Colon (tissue), 2 donors: ENCODE data around the gene NUTM2E.
"Not testable (repeated sequence)": the region's sequence is repeated elsewhere in the genome, so short reads cannot be mapped to it uniquely, and the experiment has no call there.

Source experiments
- FAIRE-seq: peaks from 2 replicates; lab custom pipeline; 2012; peaks lifted over from hg19 to GRCh38; lab: Jason Lieb, UNC
- donor health status: control.
- donor health status: control.

NUTM2E gene

DNA sequence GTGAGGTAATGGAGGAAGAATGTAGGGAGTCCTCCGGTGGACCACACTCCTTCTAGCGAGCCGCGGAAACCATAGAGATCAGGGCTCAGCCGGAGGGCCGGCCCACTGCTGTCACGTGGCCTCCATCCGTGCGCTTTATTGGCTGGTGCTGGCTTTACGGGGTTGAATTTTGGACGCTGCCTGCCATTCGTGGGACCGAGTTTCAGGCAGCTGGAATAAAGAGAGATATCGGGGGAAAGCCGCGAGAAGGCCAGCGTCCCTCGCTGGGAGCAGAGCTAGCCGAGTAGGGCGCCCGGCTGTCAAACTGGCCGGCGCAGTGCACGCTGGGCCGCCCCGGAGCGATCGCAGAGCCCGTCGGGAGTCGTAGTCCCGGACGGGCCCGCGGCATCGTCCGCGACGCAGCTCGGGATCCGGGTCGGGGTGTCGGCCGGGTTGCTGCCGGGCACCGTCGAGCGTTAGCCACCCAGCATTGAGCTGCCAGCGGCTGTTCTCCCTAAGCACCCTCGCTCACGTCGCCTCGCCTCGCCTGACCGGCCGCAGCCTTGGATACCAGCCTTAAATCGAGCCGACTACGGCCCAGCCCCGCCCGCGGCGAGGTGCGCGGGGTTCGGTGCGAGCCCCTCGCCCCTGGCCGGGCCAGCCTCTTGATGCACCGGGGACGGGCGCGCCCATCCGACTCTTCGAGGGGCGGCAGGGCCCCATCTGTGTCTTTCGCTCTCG lies at the start of gene NUTM2E:
TSS of gene NUTM2E (plus strand) at position 244 of the 720 bp plus-strand sequence. CDS start 15,002 bp downstream, outside the sequence.
- not testable (repeated sequence) for FAIRE-seq

DNA sequence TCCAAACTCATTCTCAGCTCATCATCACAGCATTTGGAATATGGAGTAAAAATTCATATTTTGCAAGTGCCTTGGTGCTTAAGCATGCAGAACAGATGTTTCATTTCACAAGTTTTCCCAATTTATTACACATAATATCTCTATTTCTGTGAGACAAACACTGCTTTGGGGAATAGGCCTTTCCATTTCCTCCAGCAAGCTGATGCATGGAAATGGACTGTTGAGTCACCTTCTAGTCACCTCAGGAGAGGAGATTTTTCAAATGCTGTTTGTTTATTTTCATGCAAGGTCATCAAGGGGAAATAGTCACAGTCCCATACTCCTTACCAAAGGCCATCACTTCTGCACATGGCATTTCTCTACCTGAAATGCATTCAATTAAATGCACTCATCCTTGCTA lies 48.5 kb upstream of the NUTM2E start:
- FAIRE-seq: not testable (repeated sequence)

DNA sequence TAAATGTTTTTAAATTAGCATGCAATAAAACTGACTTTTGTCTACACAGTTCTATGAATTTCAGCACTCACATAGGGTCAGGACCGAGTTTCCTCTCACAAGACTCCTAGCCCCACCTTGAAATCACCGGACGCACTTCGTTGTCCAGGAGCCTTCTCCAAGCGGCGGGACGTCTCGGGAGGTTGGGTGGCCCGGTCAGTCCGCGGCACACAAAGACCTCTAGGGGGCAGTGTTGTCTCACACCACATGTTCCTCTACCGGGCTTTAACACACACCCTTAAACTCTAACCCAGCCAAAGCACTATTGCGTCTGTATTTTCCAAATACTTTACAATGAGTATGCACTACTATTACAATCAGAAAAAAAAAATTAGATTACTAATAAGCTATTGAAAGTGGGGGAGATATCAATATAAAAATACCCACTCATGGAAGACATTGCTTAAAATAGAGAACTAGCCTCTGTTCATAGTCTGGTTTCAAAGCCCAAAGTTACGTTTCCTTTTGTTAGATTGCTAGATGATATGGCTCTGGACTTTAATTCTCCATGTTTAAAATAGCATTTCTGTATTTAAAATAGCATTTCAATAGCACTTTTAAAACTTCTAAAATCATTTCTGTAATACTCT lies 47.1 kb upstream of the NUTM2E start:
- FAIRE-seq: not testable (repeated sequence)

- FAIRE-seq: not testable (repeated sequence)
Measured at GRCh38 chr10:79779992-79780391, 46.5 kb upstream of the NUTM2E start.

GRCh38 chr10:79781584-79781983 lies 45.0 kb upstream of the NUTM2E start:
- not testable (repeated sequence) for FAIRE-seq

- peak; percentile 24 for FAIRE-seq
Measured at GRCh38 chr10:79787455-79787952, 39.0 kb upstream of the NUTM2E start.

DNA sequence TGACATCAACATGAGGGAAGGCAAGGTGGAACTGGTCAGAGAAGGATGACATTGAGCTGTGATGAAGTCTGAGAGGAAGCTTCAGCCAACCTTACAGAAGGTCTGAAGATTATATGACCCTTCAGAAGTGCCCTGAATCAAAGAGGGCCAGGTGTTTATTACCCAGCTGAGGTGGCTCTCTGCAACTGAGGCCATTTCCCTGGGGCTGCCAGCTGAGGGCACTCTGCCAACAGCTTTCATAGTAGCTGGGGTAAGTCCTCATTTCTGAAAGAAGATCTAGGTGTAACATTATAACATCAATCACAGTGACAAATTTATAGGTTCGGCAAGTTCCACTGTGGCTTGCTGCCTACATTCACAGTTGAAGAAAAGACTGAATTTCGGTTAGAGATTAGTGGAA lies 37.2 kb upstream of the NUTM2E start:
- not testable (repeated sequence) for FAIRE-seq

GRCh38 chr10:79791906-79792517 lies 34.5 kb upstream of the NUTM2E start:
- FAIRE-seq: not testable (repeated sequence)

- FAIRE-seq: not testable (repeated sequence)
Measured at GRCh38 chr10:79799337-79799736, 27.2 kb upstream of the NUTM2E start.

- FAIRE-seq: not testable (repeated sequence)
Measured at GRCh38 chr10:79805857-79806256, 20.7 kb upstream of the NUTM2E start.

GRCh38 chr10:79811895-79812294 lies 14.6 kb upstream of the NUTM2E start:
- FAIRE-seq: not testable (repeated sequence)

GRCh38 chr10:79816290-79816689 lies 10.2 kb upstream of the NUTM2E start:
- not testable (repeated sequence) for FAIRE-seq

DNA sequence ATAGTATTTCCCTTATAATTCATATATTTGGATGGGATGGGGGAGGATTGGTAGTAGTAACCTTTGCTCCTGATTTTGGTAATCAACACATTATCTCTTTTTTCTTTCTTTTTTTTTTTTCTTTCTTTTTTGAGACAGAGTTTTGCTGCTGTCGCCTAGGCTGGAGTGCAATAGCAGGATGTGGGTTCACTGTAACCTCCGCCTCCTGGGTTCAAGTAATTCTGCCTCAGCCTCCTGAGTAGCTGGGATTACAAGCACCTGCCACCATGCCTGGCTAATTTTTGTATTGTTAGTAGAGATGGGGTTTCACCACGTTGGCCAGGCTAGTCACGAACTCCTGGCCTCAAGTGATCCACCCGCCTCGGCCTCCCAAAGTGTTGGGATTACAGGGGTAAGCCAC lies 3.2 kb upstream of the NUTM2E start:
- not testable (repeated sequence) for FAIRE-seq

DNA sequence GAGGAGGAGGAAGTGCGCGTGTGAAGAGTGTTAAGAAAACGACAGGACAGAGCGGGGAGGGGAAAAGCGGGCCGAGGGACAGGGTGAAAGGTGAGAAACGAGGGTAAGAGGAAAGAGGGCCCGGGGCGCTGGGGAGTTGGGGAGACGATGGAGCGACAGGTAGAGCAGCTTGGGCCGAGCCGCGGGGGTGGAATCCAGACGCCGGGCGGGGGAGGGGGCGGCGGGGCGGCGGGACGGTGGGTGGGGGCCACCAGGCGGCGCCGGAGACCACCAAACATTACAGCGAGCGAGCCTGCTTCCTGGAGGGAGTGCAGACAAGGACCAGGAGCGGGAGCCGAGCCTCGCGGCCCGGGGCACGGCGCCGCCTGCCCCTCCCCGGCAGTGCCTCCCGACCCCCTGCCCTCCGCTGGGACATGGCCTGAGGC lies 940 bp upstream of the NUTM2E start:
- not testable (repeated sequence) for FAIRE-seq

- FAIRE-seq: not testable (repeated sequence)
Measured at GRCh38 chr10:79826131-79826495, 426 bp upstream of the NUTM2E start.

- not testable (repeated sequence) for FAIRE-seq
Measured at GRCh38 chr10:79833833-79834232, 7.3 kb downstream of the NUTM2E start.

DNA sequence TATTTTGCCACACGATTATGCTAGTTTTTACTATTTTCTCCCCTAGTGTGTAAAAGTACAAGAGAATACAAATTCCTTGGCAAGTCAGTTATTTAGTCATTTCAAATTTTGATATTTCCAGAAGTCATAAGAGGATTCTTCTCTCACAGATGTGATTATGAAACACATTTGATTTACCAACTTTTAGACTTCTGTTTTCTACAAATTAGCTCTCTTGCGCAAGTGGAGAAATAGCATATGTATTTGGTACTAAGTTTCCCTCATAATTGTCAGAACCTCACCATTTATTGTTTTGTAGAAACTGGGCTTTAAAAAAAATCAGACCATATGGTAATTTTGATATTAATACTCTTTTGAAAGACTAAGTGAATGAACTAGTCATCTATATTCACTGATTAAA lies 9.4 kb downstream of the NUTM2E start:
- FAIRE-seq: not testable (repeated sequence)

DNA sequence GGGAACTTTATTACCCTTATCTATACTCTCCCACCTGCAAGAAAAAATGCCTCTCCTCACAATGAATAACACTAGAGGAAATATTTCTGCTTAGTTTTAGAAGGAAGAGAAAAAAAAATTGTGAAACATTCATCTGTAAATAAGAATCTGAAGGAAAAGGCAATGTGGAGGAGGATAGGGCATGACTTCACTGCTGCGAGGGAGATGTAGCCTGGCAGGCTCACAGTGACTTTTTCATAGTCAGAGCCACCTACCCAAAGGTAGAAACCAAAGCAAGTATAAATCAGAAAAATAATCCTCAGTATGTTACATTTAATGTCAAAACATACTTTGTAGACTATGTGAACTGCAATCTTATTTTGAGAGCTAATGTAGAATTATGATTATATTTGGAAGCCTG lies 10.4 kb downstream of the NUTM2E start:
- not testable (repeated sequence) for FAIRE-seq

DNA sequence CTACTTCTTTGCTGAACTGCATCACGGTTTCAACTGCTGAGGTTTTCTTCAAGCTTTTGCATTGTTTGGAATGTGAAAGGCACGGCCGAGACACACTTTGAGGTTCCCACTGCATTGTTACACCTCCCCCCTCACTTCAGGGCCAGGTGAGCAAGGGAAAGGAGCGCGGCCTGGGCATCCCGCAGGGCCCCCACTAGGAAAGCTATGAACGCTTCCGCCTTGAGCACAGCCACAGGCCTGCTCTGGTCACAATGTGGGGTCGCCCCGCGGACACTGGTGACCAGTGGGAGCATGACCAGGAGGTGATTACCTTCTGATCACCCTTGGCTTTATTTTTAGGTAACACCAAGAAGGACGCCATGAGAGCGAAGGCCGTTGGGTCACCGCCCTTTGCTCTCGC lies 11.9 kb downstream of the NUTM2E start:
- not testable (repeated sequence) for FAIRE-seq

- not testable (repeated sequence) for FAIRE-seq
Measured at GRCh38 chr10:79853191-79853854, 26.8 kb downstream of the NUTM2E start.

- FAIRE-seq: not testable (repeated sequence)
Measured at GRCh38 chr10:79862269-79862668, 35.7 kb downstream of the NUTM2E start.

DNA sequence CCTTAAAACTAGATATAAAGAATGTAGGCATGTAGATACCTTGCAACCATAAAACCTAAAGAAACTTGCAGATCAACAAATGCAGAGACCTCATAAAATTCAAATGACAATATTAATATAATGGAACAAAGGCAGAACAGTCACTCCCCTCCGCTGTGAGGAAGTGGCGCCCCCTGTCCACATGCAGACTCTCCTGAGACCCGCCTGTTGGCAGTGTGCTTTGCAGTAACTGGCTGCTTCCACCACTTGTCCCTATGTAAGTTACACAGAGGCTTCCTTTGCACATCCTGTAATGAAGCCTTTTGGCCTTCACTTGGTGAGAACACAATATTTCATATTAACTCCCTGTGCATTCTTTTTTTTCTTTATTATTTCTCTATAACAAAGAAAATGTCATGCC lies 36.3 kb downstream of the NUTM2E start:
- FAIRE-seq: not testable (repeated sequence)
